Measurements from ENCODE around the gene ZNF106.

DNA sequence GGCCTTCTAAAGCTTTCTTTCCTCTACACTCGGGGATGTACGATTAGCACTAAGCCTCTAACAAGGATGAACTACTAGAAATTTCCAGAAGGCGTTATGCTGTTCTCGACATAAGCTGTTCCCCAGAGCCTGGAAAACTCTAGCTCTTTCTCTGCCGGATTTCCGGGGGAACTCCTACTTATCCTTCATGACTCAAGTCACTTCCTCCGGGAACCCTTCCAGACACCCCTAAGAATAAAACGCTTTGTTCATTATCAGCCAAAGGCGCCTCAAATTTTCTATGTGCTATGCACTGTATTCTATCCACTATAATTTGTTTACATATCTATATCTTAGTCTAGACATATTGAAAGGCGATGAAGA lies 4.0 kb upstream of the ZNF106 start:
- TF ChIP-seq, protein P1, sequence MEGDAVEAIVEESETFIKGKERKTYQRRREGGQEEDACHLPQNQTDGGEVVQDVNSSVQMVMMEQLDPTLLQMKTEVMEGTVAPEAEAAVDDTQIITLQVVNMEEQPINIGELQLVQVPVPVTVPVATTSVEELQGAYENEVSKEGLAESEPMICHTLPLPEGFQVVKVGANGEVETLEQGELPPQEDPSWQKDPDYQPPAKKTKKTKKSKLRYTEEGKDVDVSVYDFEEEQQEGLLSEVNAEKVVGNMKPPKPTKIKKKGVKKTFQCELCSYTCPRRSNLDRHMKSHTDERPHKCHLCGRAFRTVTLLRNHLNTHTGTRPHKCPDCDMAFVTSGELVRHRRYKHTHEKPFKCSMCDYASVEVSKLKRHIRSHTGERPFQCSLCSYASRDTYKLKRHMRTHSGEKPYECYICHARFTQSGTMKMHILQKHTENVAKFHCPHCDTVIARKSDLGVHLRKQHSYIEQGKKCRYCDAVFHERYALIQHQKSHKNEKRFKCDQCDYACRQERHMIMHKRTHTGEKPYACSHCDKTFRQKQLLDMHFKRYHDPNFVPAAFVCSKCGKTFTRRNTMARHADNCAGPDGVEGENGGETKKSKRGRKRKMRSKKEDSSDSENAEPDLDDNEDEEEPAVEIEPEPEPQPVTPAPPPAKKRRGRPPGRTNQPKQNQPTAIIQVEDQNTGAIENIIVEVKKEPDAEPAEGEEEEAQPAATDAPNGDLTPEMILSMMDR (IDR thresholded peaks at IDR 0.05 in 4 of 5, conservative IDR thresholded peaks at IDR 0.05 in 1 of 5): peak in 1 of 5 experiments; percentile 8
- no peak for TF ChIP-seq POLR2A (IDR thresholded peaks at IDR 0.05)
